Stimulated activated naive CD4-positive, alpha-beta T cell (primary cell): ENCODE measurements around the gene PODN.

Experiments
- DNase-seq, 6 experiments: peaks; one replicate each; lab custom pipeline; 2025; lab: John Stamatoyannopoulos, UW

PODN gene

DNA sequence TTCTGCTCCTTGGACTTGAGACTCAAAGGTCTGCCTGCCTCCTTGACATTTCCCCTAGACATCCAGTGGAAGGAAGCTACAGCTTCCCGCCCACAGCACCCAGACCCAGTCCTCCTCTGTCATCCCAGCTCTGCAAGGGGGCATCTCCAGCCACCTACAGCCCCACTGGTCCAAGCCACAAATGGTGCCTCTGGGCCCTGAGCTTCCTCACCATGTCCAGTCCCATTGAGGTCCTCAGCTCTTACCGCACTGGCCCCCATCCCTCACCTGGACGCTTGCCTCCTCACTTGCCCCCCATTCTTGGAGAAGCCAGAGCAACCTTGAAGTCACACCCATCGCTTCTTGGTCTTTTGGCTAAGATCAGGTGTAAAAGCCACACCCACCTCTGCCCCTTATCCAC, 13.2 kb downstream of the PODN start:
- no peak for DNase-seq

DNA sequence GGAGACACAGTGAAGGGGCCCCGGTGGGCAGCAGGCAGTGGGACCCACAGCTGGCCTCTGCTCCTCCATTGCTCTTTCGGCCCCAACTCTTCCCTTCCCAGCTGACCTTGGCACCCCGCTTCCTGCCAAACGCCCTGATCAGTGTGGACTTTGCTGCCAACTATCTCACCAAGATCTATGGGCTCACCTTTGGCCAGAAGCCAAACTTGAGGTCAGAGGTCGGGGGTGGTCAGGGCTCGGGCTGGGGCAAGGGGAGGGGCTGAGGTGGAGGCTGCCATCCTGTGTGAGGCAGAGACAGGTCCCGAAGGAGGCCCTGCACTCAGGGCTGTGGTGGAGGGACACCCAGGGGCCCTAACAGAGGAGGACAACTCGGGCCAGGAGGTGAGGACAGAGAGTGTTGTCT, 13.7 kb downstream of the PODN start:
- no peak for DNase-seq

DNA sequence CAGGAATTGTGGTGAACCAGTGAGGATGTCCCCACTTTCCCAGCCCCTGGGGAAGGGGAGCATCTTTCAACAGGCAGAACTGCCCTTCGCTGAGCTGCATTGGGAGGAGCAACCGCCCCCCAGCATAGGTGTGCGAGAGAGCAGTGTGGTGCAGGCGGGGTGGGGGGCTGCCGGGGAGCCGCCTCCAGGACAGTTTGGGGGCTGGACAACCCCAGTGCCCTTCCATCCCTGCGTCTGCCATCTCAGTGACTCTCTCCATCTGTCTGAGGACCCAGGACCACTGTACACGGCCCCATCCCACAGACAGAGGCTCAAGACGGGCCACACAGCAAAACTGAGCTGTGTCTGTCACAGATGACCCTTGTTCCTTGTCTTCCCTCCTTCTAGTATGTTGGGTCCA, 14.2 kb downstream of the PODN start:
- no peak for DNase-seq

DNA sequence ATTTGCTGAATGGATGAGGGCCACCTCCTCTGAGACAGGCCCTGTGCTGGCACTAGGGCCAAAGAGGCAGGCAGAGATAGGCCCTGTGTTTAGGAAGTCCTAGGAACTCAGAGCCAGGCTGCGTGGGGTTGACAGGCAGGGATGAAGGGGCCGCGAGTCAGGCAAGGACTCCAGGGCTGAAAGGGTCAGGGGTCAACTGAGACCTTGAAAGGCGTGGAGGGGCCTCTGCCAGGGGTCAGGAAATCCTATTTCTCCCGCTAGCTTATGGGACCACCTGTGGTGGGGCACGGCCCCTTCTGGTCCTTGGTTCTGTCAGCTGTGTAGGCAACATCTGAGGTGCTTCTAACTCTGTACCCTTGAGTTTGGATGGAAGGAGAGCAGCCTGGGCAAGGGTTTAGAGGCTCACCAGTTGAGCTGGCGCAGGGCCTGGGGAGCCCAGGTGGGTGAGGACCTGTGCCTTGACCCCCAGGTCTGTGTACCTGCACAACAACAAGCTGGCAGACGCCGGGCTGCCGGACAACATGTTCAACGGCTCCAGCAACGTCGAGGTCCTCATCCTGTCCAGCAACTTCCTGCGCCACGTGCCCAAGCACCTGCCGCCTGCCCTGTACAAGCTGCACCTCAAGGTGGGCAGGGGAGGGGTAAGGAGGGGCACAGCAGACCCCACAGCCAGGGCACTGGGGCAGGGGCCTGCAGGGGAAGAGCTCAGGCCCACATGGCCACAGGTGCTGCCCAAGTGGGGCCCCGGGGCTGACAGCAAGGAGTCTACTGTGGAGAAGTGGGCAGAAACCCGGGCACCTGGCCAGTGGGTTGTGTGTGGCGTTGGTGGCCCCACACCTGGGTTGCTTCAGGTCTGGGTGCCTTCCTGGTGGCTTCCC, 14.9 kb downstream of the PODN start:
- DNase-seq, result no peak

DNA sequence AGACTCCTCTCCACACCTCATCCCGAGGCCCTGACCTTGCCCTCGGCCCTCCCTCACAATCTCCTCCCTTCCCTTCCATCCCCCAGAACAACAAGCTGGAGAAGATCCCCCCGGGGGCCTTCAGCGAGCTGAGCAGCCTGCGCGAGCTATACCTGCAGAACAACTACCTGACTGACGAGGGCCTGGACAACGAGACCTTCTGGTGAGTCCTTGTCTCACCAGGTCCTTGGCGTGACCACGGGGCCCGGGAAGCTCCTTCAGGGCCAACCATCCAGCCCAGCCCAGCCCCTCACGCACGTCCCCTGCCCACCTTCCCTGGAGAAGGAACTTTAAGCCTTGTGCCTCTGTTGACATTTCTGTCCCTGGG, 15.6 kb downstream of the PODN start:
- no peak for DNase-seq

DNA sequence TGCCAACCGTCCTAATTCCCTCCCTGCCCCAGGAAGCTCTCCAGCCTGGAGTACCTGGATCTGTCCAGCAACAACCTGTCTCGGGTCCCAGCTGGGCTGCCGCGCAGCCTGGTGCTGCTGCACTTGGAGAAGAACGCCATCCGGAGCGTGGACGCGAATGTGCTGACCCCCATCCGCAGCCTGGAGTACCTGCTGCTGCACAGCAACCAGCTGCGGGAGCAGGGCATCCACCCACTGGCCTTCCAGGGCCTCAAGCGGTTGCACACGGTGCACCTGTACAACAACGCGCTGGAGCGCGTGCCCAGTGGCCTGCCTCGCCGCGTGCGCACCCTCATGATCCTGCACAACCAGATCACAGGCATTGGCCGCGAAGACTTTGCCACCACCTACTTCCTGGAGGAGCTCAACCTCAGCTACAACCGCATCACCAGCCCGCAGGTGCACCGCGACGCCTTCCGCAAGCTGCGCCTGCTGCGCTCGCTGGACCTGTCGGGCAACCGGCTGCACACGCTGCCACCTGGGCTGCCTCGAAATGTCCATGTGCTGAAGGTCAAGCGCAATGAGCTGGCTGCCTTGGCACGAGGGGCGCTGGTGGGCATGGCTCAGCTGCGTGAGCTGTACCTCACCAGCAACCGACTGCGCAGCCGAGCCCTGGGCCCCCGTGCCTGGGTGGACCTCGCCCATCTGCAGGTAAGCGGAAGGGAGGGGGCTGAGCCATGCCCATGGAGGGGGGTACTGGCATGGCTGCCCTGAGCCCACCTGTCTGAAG, 16.5 kb downstream of the PODN start:
- no peak for DNase-seq

DNA sequence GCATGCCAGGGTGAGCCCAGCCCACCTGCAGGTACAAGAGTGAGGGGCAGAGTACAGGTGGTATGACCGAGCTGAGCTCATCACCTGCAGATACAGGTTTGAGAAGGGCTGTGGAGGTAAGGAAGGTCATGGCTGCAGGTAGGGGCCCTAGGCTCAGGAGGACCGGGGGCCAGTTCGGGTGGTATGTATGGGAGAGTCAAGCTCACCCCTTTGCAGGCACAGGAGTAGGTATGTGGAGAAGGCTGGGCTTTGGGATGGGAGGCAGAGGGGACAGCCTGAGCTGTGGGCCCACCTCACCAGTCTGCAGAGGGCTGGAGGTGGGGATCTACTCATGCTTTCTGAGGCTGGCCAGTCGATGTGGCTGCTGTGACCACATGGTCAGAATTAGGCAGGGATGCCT, 17.2 kb downstream of the PODN start:
- no peak for DNase-seq

DNA sequence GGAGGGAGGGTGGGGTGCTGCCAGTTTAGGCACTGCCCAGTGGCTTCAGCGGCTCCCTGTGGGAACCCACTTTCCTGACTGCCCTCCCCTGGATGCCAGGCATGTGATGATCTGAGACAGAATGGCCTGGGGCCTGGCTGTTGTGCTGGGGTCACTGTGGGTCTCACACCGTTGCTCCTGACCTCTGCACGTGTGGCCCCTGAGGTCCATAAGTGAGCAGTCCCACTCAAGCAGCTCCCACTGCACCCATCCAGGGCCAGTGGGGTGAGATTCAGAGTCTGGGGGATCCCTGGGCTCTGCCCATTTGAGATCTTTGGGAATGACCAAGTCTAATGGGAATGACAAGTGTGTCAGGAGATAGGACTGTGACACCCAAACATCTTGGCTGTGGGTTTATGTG, 18.0 kb downstream of the PODN start:
- no peak for DNase-seq

DNA sequence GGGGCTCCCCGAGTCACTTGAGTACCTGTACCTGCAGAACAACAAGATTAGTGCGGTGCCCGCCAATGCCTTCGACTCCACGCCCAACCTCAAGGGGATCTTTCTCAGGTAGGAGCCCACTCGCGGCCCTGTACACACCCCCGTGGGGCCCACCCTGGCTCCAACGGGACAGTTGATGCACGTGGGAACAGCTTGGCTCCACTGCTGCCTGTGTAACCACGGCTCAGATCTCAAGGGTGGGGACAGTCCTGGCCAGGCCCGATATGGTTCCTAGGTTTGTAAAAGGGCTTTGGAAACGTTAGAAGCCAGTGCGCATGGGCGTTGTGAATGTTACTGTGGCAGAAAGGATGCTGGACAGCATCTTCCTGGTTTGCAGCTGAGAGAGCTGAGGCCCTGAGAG, 18.8 kb downstream of the PODN start:
- DNase-seq, result no peak

DNA sequence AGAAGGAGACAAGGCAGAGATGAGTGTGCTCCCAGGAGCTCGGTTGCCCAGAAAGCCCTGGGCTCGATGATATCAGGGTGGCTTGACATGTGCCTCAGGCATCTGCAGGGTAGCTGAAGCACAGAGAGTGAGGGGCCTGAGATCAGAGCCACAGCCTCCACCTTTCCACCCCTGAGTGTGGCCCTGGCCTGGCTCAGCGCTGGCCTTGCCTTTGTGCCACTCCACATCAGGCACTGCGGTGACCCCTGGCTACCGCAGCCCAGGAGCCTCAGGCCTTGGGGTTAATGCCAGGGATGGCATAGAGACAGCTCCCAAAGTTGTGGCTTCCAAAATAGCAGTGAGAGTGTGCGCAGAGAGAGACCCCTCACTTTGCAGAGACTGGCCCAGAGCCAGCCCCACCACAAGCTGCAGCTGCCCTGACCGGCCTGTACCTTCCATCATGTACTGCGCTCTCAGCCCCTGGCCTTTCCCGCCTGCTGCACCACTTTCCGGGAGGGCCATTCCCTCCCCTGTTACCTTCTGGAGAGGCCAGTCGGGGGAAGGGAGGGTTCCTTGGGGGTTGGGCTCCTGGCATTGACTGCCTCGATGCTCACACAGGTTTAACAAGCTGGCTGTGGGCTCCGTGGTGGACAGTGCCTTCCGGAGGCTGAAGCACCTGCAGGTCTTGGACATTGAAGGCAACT, 19.5 kb downstream of the PODN start:
- no peak for DNase-seq

DNA sequence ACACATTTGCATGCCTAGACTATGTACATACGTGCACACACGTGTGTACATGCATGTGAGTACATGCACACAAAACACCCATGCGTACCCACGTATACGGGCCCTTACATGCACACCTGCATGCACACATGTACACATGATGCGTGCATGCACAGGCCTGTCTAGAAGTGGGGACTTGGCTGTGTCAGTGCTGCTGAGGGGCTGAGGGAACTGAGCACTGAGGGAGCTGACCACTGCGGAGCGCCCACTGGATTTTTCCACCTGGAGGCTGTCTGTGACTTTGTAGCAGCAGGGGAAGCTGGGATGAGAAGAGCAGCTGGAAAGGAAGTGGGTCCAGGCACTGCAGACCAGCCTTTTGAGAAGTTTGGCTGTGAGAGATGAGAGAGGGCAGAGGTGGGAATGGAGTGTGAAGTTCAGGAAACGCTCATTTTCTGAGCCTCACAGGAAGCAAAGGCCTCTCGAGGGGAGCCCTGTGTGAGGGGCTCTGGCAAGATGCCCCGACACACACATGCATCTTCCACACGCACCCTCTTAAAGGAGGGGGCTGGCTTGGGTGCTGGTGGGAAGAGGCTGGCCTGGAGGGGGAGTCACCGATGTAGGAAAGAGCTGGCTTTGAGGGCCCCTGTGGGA, 20.9 kb downstream of the PODN start:
- no peak for DNase-seq

DNA sequence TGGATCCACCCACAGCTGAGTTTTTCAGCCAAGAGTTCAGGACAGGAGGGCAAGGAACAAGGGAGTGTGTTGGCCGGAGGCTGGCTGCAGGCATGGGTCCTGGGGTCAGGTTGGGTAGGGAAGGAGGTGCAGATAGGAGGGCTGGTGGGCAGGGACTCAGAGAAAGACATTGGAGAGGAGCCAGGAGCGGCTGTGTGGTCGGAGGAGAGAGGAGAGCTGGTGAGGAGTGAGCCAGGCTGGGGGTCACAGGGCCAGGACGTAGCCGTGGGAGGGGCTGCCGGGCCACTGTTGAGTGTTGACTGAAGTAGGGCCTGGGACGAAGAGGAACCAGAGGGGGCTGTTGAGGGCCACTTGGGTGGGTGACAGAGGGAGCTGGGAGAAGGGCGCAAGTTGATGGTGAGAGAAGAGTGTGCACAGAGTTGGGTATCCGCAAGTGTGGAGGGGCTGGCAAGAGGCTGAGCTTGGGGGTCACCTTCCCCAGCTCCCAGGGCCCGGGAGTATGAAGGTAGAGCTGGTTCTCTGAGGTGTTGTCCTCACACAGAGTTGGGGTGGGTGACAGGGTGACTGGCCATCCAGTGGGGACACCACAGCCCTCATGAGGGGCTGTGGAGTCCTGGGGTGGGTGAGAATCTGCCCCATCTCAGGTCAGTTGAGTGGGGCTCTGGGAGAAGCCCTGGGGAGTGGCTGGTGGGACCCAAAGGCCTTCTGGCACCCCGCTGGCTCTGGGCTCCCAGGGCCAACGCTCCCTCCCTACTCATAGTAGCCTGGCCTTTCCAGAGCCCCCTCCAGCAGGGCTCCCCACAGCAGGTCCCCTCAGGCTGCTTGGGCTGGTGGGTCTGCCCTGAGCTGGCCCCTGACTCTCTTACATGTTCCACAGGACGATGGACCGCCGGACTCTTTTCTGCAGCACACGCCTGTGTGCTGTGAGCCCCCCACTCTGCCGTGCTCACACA, 21.9 kb downstream of the PODN start:
- DNase-seq, result no peak

DNA sequence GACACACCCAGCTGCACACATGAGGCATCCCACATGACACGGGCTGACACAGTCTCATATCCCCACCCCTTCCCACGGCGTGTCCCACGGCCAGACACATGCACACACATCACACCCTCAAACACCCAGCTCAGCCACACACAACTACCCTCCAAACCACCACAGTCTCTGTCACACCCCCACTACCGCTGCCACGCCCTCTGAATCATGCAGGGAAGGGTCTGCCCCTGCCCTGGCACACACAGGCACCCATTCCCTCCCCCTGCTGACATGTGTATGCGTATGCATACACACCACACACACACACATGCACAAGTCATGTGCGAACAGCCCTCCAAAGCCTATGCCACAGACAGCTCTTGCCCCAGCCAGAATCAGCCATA, 22.6 kb downstream of the PODN start:
- DNase-seq, result no peak

DNA sequence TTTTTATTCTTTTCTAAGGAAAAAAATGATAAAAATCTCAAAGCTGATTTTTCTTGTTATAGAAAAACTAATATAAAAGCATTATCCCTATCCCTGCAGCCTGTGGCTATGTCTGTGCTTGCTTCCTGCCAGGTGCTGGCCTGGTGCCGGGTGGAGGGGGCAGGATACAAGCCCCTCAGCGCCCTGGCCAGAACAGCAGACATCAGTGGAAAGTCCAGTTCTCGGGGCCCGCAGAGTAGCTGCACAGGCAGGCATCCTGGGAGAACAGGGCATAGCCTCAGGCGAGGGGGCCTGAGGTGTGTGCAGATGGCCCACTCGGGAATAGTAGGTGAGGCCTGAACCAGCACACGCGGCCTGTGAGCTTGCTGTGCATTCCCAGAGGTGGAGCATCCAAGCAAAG, 23.4 kb downstream of the PODN start:
- no peak for DNase-seq

DNA sequence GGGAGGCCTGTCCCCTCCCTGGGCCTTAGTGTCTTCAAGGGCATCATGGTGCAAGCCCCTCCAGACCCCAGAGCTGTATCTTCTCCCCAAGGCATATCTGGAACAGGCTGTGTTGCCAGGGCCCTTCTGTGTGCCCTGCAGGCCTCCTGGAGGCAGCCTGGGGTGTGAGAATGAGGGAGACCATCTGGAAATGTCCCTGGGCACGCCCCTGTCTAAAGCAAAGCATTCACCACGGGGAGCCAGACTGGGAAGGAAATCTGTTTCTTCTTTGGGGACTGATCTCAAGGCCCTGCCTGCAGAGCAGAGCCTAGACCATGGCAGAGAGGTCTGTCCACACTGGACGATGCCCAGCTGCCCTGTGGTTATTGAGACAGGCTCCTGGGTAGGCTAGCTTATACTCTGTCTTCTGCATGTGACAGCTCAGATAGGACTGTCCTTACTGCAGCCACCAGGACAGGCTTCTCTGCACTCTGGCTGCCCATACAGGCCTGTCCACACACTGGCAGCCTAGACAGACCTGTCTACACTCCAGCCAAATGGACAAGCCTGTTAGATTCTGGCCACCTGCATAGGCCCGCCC, 24.6 kb downstream of the PODN start:
- DNase-seq, result no peak

DNA sequence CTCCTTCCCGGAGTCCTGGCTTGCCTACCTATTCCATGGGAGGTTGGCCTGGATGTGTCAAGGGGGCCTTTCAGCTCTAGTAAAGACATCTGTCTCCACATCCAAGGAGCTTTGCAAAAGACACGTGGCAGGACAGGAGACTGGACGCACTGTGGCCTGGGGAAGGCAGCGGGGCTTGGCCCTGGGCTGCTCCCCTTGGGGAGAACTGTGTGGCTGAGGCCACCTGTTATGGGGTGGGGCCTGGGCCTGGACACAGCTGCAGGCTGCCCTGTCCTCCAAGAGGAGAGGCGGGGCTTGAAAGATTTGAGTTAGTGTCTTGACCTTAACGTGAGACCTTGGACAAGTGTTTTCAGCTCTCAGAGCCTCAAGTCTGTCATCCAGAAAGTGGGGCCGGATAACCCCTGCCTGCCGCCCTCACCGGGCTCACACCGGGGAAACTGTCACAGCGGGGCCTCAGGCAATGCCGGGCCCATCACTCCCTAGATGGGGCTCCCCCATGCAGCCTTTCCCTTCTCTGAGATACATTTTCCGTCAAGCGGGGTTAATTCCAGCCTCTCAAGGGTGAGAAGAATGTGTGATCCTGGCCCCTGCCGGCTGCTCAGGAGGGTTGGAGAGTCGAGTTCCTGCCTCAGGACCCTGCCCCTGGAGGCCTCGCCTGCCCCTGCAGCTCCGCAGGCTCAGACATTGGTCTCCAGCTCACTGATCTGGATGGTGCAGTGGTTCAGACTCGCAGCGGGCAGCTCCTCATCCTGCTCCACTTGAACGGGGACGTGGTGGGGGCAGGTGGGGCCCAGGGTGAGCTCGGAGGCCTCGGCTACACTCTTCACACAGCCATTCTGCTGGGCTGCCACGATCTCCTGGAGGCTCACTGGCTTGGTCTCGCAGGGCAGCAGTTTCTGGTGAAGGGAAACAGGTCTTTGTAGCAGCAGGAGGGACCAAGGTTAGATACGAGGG, 25.6 kb downstream of the PODN start:
- DNase-seq, result no peak

DNA sequence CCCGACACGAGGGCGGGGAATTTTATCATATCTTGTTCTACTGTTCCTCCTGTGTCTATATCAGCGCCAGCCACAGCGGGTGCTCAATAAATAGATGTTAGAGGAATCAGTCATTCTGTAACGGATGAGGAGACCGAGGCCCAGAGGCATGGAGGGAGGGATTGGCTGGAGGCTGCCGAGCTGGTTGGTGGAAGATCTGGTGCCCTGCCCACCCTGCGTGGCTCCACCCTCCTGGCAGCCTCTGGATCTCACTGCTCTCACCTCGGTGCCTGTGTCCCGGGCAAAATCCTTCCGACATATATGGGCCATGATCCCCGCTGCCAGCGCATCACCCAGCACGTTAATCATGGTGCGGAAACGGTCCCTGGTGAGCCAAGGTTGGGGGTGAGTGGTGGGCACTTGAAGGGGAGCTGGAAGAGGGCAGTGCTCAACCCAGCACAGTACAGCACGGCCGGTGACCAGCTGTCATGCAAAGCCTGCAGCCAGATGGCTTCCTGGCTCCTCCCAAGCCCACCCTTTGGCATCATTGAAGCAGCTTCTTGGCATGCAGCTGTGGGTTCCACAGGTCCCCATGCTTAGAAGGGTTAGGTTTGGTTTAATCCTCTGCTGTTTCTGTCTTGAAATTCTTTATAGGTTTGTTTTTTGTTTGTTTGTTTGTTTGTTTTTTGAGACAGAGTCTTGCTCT, 26.7 kb downstream of the PODN start:
- DNase-seq, result no peak

DNA sequence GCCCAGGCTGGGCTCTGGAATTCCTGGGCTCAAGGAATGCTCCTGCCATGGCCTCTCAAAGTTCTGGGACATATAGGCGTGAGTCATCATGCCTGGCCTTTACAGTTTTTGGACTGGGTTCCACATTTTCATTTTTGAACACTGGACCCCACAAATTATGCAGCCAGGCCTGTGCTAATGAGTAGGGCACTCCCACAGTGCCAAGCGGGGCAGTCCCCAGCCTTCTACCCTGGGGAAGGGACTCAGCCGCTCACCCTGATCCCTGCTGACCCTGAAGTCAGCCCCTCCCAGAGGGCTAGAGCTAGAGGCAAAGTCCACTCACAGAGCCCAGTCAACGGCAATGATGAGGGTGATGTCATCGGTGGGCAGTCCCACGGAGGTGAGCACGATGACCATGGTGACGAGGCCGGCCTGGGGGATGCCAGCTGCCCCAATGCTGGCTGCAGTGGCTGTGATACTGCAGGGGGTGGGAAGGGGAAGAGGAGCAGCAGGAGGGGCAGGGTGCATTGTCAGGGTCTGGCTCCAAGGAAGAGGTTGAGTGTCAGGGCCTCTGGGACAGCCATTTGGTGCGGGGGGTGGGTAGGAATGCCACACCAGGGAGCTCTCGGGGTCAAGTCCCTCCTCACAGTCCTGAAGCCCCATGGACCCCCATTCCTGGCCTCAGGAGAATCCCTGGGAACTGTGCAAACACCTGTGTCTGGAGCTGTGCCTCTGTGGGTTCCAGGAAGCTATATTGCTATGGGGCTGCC, 27.6 kb downstream of the PODN start:
- no peak for DNase-seq
